GM19035 (cell line): ENCODE measurements around the gene SFXN4.

Experiments used
- ATAC-seq: cut with Tn5 transposase; IDR thresholded peaks from one replicate; pipeline ENCODE4 v1.9.1; 2021; ENCODE audit not compliant: unreplicated experiment

Gene SFXN4, protein sequence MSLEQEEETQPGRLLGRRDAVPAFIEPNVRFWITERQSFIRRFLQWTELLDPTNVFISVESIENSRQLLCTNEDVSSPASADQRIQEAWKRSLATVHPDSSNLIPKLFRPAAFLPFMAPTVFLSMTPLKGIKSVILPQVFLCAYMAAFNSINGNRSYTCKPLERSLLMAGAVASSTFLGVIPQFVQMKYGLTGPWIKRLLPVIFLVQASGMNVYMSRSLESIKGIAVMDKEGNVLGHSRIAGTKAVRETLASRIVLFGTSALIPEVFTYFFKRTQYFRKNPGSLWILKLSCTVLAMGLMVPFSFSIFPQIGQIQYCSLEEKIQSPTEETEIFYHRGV

DNA sequence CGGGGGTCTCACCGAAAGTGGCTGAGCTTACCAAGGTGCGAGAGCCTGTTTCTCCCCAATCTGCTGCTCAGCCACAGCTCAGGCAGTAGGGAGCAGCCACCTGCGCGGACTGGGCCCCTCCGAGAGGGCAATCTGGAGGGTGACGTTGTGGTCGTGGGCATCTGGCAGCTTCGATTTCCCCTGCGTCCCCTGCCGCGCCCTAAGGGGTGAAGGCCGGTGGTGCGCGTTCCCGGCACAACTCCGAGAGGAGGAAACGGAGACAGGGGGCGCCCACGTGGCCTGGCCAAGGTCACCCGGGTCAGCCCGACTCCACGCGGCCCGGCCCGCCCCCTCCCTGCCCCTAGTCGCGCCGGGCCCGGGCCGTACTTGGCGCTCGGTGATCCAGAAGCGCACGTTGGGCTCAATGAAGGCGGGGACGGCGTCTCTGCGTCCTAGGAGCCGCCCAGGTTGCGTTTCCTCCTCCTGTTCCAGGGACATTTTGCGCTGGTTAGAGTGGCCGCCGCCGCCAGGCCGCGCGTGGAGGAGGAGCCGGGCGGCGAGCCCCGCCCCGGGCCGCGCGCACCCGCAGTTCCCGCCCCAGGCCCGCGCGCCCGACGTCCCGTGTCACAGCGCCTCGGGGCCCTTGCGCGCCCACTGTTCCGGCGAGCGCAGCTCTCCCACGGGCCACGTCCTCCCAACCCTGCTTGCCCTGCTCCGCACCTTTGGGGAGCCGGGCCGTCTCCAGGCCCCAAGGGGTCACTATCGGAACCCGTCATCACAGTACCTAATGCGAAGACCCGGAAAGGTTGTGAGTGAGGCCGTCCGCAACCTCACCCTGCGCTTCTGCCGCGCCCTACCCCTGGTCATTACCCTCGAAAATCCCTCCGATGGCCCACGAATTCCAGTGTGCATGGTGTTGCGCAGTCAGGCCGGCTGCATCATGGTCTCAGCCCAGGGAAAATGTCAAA is at the start of gene SFXN4:
SFXN4 (minus strand) TSS at position 544 of the 947 bp plus-strand sequence; CDS start at position 477, 67 bp downstream.
- ATAC-seq: peak; percentile 92

DNA sequence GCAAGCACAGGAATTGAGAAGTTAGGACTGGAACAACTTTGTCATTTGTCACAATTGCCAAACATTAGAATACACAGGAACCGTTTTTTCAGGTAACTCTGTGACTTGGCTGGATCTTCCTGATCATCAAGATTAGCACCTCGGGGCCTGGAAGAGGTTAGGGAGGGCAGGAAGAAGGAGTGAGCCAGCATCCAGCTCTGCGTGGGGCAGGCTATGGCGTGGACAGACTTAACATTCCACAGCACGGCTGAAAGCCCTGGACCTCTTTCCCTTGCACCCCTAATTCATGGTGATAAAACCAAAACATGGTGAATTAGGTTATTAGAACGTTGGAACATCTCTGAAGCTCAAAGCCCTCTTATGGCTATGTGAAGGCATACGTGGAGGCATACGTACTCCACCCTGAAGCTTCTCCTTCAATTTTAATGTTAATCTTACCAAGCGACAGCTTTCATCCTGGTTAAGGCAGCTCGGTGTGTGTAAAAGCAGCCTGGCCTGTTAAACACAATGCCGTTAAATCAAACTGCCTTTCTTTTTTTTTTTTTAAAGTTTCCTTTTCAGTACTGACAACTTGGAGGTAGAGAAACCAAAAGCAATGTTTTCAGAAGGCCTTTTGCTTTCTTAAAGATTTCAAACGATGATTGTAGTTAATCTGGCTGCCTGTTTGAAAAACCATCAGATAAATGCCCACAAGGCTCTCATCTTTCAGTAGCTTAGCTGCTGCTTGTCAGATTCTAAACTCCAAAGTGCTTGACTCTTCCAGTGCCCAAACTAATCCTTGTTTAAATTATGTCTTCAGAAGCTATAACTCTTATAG is 46.3 kb upstream of the SFXN4 start:
- no peak for ATAC-seq

DNA sequence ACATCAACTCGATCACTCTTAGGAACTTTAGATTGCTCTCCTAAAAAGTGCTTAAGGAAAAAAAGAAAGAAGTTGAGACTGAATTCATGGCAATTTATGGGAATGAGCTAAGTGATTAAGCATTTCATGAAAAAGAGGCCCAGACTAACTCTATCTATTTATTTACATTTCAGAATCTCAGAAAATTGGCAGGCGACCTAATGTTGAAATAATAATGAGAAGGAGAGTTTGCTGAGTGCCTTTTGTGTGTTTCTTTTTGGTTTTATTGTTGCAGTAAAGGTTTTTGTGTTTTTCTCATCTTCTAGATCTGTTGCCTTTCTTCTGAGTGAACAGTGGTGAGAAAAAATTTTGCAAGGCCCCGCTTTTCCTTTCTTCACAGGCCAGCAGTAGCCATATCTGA is 45.7 kb upstream of the SFXN4 start:
- ATAC-seq: no peak

DNA sequence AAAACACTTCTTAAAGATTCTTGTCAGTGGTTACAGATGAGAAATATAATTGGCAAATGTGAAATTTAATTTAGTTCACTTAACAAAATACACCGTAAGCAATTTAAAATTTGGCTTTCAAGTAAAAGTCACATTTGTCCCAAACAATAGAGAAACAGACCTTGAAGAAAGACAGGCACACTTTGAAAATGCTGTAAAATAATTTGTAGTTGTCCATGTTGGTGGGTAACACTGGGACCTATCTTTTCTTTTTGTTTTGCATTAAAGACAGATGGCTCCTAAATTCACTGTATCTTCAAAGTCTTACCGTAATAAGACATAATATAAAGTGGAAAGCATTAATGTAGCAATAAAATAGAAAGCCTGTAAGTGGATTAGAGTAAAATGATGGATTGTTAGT is 45.1 kb upstream of the SFXN4 start:
- no peak for ATAC-seq

DNA sequence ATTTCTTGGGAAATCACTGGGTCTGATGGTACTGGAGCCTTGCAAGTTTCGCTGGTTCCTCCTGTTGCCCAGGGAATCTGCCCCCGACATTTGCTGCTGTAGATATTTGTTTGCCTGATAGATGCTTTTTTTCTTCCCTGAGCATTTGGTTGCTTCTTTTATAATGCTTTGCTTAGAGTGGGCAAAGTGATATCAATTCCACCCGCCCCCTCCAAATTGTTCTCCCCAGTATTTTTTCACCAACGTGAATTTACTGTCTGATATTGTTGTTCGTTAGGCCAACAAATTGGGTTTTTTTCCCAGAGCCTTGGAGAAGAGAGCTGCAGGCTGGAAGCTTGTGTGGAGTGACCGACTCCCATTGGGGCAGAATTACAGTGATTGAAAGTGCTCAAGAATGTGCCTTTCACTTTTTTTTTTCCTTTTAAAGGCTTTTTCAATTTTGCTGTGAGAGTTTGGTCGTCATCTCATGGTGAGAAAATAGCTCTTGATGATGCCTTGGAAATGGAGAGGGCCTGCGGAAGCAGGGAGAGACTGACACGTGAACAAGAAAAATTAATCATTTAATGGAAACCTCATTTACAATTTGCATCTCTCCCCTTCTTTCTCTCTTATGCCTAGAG is 44.3 kb upstream of the SFXN4 start:
- ATAC-seq: no peak

DNA sequence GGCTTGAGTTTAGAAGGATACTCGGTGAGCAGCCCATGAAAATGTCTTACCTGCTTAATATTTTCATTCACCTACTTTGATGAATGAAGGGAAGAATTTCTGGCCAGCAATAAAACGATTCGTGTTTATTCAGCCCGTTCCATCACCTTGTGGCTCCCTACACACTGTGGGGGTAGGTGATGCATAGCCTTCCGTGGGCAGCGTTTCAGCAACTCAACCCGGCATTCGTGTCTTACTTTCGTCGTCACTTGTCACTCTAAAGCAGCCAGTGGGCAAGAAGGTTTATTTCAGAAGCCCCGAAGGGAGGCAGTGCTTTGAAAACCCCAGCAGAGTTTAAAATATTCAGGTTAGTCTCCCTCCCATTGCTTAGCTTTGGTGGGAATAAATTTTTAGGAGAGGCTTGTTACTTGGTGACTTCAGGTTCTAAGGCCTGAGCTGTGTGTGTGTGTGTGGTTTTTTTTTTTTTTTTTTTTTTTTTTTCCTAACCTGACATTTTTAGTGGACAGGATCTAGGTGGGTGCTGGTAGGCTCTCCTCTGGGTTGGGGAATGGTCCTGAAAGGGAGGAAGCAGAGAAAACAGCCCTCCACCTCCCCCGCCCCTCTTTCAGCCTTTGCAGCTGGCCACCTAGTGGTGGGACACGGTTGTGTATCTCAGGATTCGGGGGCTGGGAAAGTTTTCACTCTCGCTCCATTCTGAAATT is 43.7 kb upstream of the SFXN4 start:
- no peak for ATAC-seq

DNA sequence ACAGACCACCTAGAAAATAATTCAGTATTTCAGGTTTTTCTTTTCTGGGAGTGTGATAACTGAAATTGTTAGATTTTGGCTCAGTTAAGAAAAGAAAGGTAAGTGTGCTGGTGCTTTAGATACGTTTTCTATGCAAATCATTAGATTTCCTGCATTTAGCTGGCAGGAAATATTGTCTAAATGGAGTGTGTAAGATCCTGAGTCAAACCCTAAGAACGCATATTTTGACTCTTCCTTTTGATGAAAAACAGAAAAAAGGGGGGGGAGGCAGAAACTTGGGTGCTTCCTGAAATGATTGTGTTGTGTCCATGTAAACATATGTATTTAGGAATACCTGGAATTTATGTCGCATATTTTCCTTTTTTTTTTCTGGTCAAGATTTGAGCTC is 43.0 kb upstream of the SFXN4 start:
- ATAC-seq: no peak

DNA sequence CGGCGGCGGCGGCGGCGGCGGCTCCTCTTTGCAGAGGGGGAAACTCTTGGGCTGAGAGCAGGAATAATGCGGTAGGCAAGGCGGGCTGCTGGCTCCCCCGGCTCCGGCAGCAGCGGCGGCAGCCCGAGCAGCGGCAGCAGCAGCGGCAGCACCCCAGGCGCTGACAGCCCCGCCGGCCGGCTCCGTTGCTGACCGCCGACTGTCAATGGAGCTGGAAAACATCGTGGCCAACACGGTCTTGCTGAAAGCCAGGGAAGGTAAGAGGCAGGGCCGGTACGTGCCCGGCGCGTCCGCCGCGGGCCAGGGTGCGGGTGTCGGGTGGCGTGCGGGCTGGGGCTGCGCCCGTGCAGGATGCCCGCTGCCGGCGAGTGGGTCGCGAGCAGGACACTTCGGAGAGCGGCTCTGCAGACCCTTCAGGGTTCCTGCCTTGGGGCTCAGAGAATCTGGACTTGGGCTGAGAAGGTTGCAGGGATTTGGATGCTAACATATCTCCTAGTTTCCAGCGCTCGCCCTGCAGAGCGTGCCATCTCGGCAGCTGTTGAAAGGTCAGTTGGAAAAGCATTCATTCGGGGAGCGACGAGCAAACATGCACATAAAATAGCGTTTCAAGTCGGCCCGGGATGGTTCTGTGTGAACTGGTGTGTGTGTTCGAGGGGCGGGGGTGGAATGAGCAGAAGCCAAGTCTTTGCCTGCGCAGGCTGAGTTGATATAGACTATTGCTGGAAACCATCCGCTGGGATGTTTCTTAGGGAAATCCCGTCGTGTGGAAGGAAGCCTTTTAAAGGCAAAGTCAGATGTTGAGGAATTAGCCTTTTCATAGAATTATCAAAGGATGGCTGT is 42.4 kb upstream of the SFXN4 start:
- ATAC-seq: peak; percentile 4

DNA sequence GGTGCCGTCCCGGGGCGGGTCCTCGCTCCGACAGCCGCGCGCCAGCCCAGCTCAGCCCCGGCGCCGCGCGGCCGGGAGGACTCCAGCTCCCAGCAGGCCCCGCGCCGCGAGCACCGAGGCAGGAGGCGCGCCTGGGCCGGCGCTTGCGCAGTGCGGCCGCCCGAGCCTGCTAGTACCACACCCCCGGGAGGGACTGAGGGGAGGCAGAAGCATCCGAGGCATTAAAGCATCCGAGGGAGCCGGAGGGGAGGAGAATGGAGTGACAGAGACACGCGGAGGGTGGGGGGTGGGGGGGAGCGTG is 41.8 kb upstream of the SFXN4 start, which contains the start of gene GRK5:
GRK5 (plus strand) TSS at position 206 of the 301 bp plus-strand sequence. CDS start 347 bp downstream, outside the sequence.
- peak; percentile 71 for ATAC-seq

DNA sequence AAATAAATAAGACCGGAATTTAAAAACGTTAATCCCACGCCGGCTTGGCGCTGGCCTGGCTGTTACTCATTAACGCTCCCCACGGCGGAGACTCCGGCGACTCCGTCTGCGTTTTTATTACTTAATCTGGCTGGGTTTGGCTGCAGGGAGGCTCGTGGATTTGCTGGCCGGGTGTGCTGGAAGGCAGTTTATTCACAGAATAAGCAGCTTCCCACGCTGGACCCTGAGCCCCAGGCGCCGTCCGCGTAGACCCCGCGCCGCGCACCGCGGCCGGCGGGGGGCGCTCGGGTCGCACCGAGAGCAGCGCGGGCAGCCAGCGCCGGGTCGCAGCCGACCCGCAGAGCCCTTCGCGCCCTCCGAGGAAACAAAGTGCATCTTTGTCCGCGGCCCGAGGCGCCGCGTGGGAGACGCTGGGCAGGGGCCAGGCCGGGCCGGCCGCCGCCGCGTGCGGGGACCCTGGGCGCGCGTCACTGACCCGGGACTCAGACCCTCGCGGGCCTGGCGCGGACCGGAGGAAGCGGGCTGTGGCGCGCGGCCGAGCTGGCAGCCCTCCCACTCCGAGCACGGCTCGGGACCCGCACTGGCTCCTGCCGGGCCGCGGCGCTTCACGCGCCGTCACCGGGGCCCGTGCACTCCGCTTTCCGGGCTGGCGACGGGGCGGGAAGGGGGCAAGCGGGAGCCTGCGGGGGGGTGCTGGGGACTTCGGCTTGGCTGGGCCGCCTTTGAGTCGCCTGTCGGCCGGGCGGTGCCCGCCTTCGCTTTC is 41.3 kb upstream of the SFXN4 start:
- ATAC-seq: peak; percentile 59

DNA sequence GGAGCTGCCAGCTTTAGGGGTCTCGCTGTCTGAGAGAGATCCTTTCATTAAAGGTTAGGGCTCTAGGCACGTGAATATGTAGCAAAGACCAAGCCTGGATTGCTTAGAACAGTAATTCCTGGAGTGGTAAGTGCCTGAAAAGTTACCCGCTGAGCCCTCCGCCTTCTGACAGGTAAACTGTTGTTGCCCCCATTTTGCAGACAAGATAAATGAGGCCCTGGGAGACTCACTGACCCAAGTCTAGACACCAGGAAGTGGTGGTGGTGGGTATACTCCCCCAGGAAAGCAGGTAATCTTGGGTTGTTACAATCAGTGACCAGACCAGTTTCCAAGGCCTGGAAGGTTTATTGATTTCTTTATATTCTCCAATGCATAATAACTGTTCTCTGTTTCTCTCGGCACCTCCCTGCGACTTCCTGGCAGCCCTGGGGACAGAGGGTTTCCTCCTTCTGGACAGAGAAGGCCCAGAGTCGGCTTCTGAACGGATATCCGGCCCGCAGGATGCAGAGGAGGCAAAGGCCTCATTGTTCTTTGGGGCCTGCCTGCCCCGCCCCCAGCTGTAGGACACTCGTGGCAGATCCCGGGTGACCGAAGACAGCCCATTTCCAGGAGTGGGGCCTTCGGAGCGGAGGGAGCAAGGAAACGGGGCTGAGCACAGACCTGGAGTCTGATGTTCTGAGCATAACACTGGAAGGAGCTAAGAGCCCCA is 40.5 kb upstream of the SFXN4 start:
- peak; percentile 28 for ATAC-seq

DNA sequence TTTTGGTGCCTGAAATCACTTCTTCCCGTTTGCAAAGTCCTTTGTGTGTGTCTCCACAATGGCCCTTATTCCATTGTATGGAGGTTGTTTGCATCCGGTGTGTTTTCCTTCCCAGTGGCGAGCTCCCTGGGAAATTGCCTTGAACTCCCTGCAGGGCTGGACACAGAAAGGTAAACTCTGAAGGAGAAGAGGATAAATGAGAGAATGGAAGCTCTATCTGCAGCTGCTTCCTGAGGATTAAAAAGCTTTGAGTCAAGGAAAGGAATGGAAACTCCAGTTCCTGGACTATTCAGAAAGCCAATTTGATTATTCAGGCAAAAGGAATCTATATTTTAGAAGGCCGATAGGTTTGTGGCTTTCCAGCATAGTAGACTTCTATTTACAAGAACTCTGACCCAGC is 37.5 kb upstream of the SFXN4 start:
- ATAC-seq: no peak

DNA sequence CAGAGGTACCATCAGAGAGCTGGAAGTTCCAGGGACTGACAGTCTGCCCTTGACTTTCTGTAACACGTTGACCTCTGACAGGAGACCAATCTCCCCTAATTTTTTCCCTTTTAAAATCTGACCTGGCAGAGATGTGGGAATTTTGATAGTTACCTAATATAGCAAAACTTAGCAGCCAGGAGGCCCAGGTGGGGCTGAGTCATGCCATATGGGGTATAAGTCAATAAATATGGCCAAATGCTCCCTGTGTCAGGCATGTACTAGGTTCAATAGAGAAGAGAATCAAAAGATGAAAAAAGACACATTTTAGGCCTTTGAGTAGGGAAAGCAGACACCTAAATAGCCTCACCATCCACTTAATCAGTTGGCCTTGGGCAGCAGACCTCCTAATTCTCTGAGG is 35.7 kb upstream of the SFXN4 start:
- no peak for ATAC-seq

DNA sequence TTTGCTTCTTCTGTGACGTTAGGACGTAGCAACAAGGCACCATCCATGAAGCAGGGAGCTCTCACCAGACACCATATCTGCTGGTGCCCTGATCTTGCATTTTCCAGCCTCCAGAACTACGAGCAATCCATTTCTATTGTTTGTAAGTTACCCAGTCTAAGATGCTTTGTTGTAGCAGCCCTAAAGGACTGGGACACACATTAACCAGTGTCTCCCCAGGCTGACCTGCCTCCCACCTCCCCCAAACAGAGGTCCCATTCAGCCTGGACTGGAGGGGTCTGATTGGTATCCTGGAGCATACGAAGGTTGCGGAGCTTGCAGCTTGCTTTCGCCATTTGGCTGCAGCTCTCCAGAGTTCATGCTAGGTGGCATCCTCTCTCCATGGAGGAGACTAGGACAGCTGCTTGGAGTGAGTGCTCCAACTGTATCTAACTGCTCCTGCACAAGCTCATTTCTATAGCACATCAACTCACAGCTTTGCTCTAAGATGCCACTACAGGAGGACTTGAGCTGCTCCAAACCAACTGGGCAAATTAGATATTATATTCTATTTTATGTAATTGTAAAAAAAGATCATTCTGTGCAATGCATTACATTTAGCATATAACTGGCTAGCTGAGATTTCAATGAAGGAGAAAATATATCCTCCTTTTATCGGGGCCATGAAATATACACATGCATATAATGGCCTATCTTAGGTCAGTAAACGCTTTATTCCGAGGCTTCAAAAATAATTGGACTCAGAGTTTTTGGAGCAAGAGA is 33.9 kb upstream of the SFXN4 start:
- peak; percentile 56 for ATAC-seq

DNA sequence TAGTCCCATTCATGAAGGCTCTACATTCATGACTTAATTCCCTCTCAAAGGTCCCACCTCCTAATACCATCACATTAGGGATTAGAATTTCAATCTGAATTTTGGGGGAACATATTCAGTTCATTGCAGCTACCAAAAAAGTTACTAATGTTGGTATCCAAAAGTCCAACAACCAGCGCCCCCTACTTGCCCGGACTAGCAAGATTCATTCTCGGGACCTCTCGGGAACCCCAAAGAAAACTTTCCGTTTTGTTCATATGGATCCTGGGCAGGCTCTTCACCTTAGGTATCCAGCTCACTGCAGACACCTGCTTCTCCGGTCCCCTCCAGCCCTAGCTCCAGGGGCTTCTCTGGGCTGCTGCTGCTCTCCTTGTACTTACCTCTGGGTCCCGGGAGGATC is 32.9 kb upstream of the SFXN4 start:
- no peak for ATAC-seq

DNA sequence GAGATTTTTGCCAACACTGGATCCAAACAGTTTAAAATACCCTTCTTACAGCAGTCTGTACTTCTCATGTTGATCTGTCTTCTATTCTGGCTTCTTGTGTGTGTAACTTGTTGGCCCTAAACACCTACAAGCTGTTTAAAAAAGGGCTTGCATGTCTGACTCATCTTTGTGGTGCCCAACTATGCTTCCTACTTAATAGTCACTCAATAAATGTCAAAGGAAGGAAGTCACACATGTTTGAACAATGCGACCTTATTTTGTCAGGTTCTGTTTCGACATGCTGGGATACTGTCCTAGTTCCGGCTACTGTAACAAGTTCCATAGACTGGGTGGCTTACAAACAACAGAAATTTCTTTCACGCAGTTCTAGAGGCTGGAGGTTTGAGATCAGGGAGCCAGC is 32.4 kb upstream of the SFXN4 start:
- ATAC-seq: no peak

DNA sequence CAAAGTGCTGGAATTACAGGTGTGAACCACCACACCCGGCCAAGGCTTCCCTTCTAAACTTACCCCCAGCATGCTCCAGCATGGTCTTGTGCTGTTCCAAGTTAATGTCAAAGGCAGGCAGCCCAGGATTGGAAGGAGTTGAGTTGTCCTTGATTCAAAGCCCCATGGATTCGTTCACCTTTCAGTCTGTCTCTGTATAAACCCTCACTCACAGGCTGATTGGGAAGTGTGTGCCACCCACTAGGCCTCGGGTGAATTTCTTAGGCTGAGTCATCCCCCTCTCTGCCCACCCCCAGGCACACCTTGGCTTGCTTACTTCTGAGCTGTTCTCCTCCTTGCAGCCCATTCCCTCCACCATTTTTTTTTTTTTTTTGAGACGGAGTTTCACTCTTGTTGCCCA is 26.4 kb upstream of the SFXN4 start:
- ATAC-seq: no peak
